Activated CD8-positive, alpha-beta T cell treated with anti-CD3 and anti-CD28 coated beads for 36 hours (primary cell): ENCODE data around the gene BEGAIN. TPM values are rescaled to one million over a fixed set of nuclear protein-coding genes. Genes with fewer than 3 reads are reported as not detected.

Experiments used
- ATAC-seq: fragments of 200-7000 bp; cut with Tn5 transposase; one replicate; pipeline ENCODE4 v1.10.0; 2021; ENCODE audit warnings: mild to moderate bottlenecking, moderate library complexity
- CTCF ChIA-PET: fragments of 350-600 bp; sonication (Branson Sonifier 250); formaldehyde crosslinking; loops from one replicate; lab custom pipeline; 2021; ENCODE audit warnings: antibody characterized with exemption; lab: Charles Lee
- POLR2A ChIA-PET: fragments of 350-600 bp; sonication (Branson Sonifier 250); formaldehyde crosslinking; loops from one replicate; lab custom pipeline; 2021; ENCODE audit warnings: antibody characterized with exemption; lab: Charles Lee
- DNase-seq: peaks from one replicate; pipeline ENCODE4 v3.0.0-alpha.2; 2020
- H3K27ac Mint-ChIP-seq: one replicate; pipeline ENCODE4 v1.8.0; 2021; ENCODE audit warnings: mild to moderate bottlenecking, mixed read lengths
- H3K27me3 Mint-ChIP-seq: one replicate; pipeline ENCODE4 v1.8.0; 2021; ENCODE audit warnings: mixed read lengths
- H3K36me3 Mint-ChIP-seq: one replicate; pipeline ENCODE4 v1.8.0; 2021; ENCODE audit warnings: low read depth, mixed read lengths
- H3K4me1 Mint-ChIP-seq: one replicate; pipeline ENCODE4 v1.8.0; 2021; ENCODE audit warnings: low read depth, mixed read lengths
- H3K4me3 Mint-ChIP-seq: one replicate; pipeline ENCODE4 v1.8.0; 2021; ENCODE audit warnings: mild to moderate bottlenecking, moderate library complexity, mixed read lengths
- H3K9me3 Mint-ChIP-seq: one replicate; pipeline ENCODE4 v1.8.0; 2021; ENCODE audit warnings: mixed read lengths
- CTCF ChIP-seq: fragments of 200-600 bp; IDR thresholded peaks from one replicate; pipeline ENCODE4 v1.8.0; 2022; ENCODE audit warnings: antibody characterized with exemption, mild to moderate bottlenecking
- intact Hi-C: fragments of 100-400 bp; cut with micrococcal nuclease; formaldehyde crosslinking; loops from one replicate; pipeline ENCODE4 v1.10.0; 2022
- total RNA-seq, 2 experiments: library from RNA; stranded (reverse); gene quantifications; one replicate each; pipeline ENCODE4 v1.2.3, GENCODE V29; 2021

Gene BEGAIN
- total RNA-seq, 2 experiments from 2014 or later: 5.5 to 6.0 TPM

DNA sequence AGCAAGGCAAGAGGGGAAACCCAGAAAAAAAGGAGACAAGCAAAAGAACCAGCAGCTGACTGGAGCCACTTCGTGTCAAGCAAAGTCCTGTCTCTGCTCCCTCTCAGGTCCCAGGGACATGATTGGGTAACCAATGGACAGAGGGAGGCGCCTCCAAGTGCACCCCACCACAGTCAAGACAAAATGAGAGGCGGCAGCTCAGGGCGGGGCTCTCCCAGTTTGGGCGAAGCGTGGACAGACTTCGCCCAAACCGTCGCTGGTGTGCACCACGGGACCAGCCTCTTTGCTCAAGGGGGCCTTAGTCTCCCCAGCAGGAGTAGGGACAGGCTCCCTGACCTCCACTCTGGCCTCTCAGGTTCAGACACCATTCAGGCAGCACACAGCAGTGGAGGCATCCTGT is 1.5 kb upstream of the BEGAIN start:
- no peak for TF ChIP-seq CTCF
- intact Hi-C loops: no loop called here
- Mint-ChIP-seq H3K9me3 (no peaks in the 10 kb centered on the region), H3K4me3 (peak overlapping the region; percentile 58), H3K27ac (no peak overlapping the region), H3K27me3 (peaks cover 13% of the 10 kb centered on the region), H3K36me3 (no peaks in the 10 kb centered on the region), H3K4me1 (peaks cover 2% of the 10 kb centered on the region)
- CTCF ChIA-PET: interaction anchor here (1.0 to 1.8 kb wide), 2 partner anchors 30 to 57 kb away, joined by 3 to 4 read pairs; no protein-coding TSS in a partner anchor
- DNase-seq (peak; percentile 1), ATAC-seq (no peak)
- POLR2A ChIA-PET: no interaction called here

DNA sequence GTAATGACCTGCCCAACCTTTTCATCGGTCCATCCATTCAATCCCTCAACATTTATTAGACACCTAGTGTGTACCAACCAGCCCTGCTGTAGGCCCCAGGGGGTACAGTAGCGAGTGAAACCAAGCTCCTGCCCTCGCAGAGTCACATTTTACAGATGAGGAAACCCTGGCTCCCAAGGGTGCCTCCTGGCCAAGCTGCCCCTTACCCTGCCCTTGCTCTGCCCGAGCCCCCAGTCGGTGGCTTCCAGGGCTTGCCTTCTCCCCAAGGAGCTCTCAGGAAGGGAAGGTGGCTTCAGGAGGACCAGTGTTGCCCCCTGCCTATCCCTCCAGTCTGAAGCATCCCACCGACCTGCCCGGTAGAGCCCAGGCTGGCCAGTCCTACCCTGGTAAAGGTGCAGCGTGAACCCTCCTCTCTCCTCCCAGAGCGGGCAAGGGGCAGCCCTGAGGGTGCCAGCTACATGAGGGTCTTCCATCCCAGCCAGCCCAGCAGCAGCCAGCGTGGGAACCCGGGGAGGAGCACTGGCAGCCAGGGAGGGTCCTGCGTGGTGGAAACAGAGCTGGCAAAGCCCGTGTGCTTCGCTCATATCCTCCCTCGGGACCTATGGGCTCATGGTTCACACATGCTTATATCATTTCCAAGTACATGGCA is 670 bp upstream of the BEGAIN start:
- Mint-ChIP-seq H3K27ac (no peak overlapping the region), H3K4me3 (peak overlapping the region; percentile 58), H3K4me1 (peaks cover 2% of the 10 kb centered on the region), H3K27me3 (peaks cover 13% of the 10 kb centered on the region), H3K36me3 (no peaks in the 10 kb centered on the region), H3K9me3 (no peaks in the 10 kb centered on the region)
- DNase-seq: no peak
- ChIA-PET POLR2A (no interaction called here), CTCF (interaction anchor here (1.0 to 1.8 kb wide), 2 partner anchors 30 to 58 kb away, joined by 3 to 4 read pairs; no protein-coding TSS in a partner anchor)
- no peak for TF ChIP-seq CTCF
- ATAC-seq: no peak
- intact Hi-C loops: no loop called here

DNA sequence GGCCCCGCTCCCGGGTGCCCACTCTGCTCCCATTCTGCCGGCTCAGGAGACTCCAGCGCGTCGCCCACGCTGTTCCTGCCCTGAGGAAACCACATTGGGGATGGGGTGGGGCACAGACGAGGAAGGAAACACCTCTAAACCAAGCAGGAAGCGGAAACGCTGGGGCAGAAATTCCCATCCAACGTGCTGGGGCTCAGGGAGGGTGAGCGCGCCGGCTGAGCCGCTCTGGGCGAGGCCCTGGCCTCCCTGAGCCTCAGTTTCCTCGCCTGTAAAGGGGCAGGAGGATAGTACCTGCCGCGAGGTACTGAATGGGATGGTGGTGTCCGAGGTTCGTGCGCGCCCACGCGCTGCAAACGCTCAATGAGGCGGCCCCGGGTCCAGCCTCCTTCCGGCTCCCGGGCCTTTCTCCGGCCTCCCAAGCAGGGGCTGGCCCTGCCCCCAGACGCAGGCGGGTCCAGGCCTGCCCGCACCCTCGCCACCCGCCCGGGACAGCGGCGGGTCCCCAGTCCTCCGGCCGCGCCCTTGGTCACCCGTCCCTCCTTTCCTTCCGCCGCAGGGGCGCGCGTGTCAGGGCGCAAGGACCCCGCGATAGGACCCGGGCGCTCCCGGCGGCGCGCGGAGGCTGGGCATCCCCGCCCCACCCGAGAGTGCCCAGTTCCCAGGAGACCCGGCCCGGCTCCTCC is 673 bp downstream of the BEGAIN start:
- DNase-seq (peak; percentile 46), ATAC-seq (peak; percentile 47)
- POLR2A ChIA-PET: no interaction called here
- TF ChIP-seq CTCF: no peak
- Mint-ChIP-seq H3K9me3 (no peaks in the 10 kb centered on the region), H3K4me3 (peak overlapping the region; percentile 72), H3K36me3 (no peaks in the 10 kb centered on the region), H3K27ac (no peak overlapping the region), H3K4me1 (peaks cover 2% of the 10 kb centered on the region), H3K27me3 (peaks cover 13% of the 10 kb centered on the region)
- CTCF ChIA-PET: no interaction called here
- intact Hi-C loops: no loop called here

GRCh38 chr14:100586153-100586402 is 1.1 kb downstream of the BEGAIN start:
- Mint-ChIP-seq H3K27me3 (peaks cover 13% of the 10 kb centered on the region), H3K36me3 (no peaks in the 10 kb centered on the region), H3K4me1 (peaks cover 2% of the 10 kb centered on the region), H3K4me3 (peak overlapping the region; percentile 72), H3K9me3 (no peaks in the 10 kb centered on the region), H3K27ac (no peak overlapping the region)
- ChIA-PET CTCF (no interaction called here), POLR2A (no interaction called here)
- TF ChIP-seq CTCF: no peak
- DNase-seq: no peak
- intact Hi-C loops: no loop called here
- ATAC-seq: no peak

- Mint-ChIP-seq H3K4me3 (peak overlapping the region; percentile 72), H3K27me3 (peaks cover 13% of the 10 kb centered on the region)
- ATAC-seq: no peak
Measured at GRCh38 chr14:100585448-100586152, 1.6 kb downstream of the BEGAIN start.

More at GRCh38 chr14:100585448-100586152, 1.6 kb downstream of the BEGAIN start:
- Mint-ChIP-seq H3K4me1 (peaks cover 2% of the 10 kb centered on the region), H3K36me3 (no peaks in the 10 kb centered on the region), H3K9me3 (no peaks in the 10 kb centered on the region), H3K27ac (no peak overlapping the region)
- peak; percentile 1 for DNase-seq
- CTCF ChIA-PET: no interaction called here
- POLR2A ChIA-PET: interaction anchor here (1.0 to 1.1 kb wide), 2 partner anchors 61 to 177 kb away, joined by 4 read pairs; no protein-coding TSS in a partner anchor
- no peak for TF ChIP-seq CTCF
- intact Hi-C loops: no loop called here
